ENCODE results near the gene PALMD.

The PALMD gene

GRCh38 chr1:99660496-99660895, 14.6 kb downstream of the PALMD start:
- H3K27ac ChIP-seq = no peak overlapping the region
- no peak for TF ChIP-seq ZFX (IDR thresholded peaks at IDR 0.05; ENCODE audit: borderline replicate concordance)
- TF ChIP-seq, protein P1, sequence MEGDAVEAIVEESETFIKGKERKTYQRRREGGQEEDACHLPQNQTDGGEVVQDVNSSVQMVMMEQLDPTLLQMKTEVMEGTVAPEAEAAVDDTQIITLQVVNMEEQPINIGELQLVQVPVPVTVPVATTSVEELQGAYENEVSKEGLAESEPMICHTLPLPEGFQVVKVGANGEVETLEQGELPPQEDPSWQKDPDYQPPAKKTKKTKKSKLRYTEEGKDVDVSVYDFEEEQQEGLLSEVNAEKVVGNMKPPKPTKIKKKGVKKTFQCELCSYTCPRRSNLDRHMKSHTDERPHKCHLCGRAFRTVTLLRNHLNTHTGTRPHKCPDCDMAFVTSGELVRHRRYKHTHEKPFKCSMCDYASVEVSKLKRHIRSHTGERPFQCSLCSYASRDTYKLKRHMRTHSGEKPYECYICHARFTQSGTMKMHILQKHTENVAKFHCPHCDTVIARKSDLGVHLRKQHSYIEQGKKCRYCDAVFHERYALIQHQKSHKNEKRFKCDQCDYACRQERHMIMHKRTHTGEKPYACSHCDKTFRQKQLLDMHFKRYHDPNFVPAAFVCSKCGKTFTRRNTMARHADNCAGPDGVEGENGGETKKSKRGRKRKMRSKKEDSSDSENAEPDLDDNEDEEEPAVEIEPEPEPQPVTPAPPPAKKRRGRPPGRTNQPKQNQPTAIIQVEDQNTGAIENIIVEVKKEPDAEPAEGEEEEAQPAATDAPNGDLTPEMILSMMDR (IDR thresholded peaks at IDR 0.05) = no peak

GRCh38 chr1:99661780-99662179, 15.9 kb downstream of the PALMD start:
- TF ChIP-seq, protein P1 (IDR thresholded peaks at IDR 0.05) = no peak
- TF ChIP-seq ZFX (IDR thresholded peaks at IDR 0.05; ENCODE audit: borderline replicate concordance) = no peak
- peak overlapping the region; percentile 57 for H3K27ac ChIP-seq

DNA sequence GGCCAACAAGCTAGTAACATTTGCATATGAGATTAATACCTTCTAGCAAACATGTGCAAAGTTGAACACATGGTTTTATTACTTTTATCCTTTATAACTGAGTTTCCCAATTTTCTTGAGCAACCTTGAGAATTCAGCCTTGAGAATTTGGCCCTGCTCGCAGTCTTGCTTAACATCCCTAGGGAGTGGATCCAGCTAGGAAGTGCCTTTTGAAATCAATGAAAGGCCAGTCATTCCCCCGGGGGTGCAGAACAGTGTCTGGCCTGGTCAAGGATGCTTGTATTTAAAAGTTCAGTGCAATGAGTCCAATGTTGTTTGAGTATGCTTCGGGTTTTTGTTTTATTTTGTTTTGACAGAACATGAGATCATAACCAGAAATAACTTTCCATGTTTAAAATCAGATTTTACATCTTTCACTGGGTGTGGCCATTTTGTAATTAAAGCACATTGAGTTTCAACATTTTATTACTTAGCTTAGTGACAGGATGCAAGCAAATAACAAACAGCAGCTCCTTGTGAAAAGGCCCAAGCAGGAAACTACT, 16.7 kb downstream of the PALMD start:
- peak overlapping the region; percentile 57 for H3K27ac ChIP-seq
- no peak for TF ChIP-seq ZFX (IDR thresholded peaks at IDR 0.05; ENCODE audit: borderline replicate concordance)
- TF ChIP-seq, protein P1 (IDR thresholded peaks at IDR 0.05) = no peak

- no peak for TF ChIP-seq ZFX (IDR thresholded peaks at IDR 0.05; ENCODE audit: borderline replicate concordance)
- TF ChIP-seq, protein P1 (IDR thresholded peaks at IDR 0.05) = no peak
- peak overlapping the region; percentile 57 for H3K27ac ChIP-seq
Observed at GRCh38 chr1:99663501-99663900, 17.6 kb downstream of the PALMD start.

- no peak overlapping the region for H3K27ac ChIP-seq
- TF ChIP-seq, protein P1 (IDR thresholded peaks at IDR 0.05) = no peak
- no peak for TF ChIP-seq ZFX (IDR thresholded peaks at IDR 0.05; ENCODE audit: borderline replicate concordance)
Observed at GRCh38 chr1:99665212-99665611, 19.3 kb downstream of the PALMD start.

DNA sequence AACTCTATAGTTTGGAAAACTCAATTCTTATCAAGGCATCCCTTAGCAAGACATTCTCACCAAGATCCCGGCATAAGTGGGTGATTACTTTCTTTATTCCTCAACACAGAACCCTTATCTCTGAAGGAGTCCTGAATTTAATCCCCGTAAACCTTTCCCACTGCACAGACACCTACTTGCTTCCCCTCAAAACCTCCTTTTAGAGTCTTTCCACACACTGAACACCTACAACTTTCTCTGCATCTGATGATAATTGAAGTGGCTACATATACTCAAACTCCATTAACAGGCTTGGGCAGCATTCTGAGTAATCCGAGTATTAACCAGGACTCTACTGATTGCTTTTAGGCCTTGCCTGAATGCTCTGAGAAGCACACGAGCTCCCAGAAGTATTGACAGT, 23.5 kb downstream of the PALMD start:
- H3K27ac ChIP-seq = no peak overlapping the region
- TF ChIP-seq ZFX (IDR thresholded peaks at IDR 0.05; ENCODE audit: borderline replicate concordance) = no peak
- TF ChIP-seq, protein P1 (IDR thresholded peaks at IDR 0.05) = no peak

DNA sequence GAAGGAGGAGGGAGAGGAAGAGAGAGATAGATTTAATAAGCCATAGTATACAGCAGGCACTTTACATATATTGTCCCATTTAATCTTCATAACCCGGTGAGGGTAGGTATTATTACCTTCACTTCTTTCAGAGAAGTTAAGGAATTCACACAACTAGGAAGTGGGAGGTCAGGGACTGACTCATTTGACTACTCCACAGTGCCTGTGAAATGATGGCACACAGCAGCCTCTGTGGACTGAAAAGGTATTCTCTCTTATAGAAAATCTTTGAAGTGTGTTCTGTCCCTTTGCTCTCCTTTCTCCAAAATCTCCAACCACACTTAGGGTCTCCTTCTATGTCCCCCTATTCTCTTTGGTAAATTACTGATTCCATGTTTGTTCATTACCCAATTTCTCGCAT, 23.9 kb downstream of the PALMD start:
- no peak overlapping the region for H3K27ac ChIP-seq
- TF ChIP-seq, protein P1 (IDR thresholded peaks at IDR 0.05) = no peak
- no peak for TF ChIP-seq ZFX (IDR thresholded peaks at IDR 0.05; ENCODE audit: borderline replicate concordance)
